Left renal cortex interstitium (tissue), 4 donors: ENCODE results near the gene SDR42E2. TPM values are rescaled to one million over a fixed set of nuclear protein-coding genes. Genes with fewer than 3 reads are reported as not detected.
"Not testable (repeated sequence)": the region's sequence is repeated elsewhere in the genome, so short reads cannot be mapped to it uniquely, and the experiment has no call there.

Source experiments
- DNase-seq, 4 donors: peaks; one replicate each; pipeline ENCODE4 v3.0.0-alpha.2; 2013; ENCODE audit warnings: low read depth in 4 of 4, low spot score in 2 of 4, missing footprints in 1 of 4
- polyA plus RNA-seq, 4 donors: library from polyadenylated mRNA; unstranded; fragments of 120-200 nt; gene quantifications; one replicate each; pipeline ENCODE4 v1.2.1, GENCODE V29; 2013; ENCODE audit not compliant: insufficient read length in 4 of 4

SDR42E2 gene
- under 1 TPM; 0.11 to 0.33 (median 0.23) TPM for polyA plus RNA-seq

DNA sequence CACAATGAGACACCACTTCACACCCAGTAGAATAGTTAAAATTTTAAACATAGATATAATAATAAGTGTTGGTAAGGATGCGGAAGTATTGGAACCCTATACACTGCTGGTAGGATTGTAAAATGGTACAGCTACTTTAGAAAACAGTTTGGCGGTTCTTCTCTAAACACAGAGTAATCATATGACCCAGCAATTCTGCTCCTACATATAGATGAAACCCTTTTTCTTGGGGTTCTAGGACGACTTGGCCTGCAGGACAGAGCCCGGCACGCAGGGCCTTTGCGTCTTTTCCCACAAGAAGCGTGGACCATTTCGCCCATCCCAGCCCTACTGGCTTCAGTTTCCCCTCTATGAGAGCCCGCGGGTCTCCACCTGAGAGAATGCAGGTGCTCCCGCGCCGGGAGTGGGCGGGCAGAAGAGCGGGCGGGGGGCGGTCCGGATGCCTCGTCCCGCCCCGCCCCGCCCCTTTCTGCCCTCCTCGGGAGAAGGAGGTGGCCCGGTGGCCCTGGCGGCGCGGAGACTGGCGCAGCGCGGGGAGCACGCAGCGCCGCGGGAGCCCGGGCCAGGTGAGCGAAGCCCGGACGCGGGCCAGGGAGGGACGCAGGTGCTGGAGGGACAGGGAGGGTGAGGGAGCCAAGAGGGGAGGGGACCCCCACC lies at the start of gene SDR42E2:
SDR42E2 (plus strand) TSS at position 508 of the 657 bp plus-strand sequence. CDS start 3,077 bp downstream, outside the sequence.
- peak in 1 of 4 donors; percentile 10 for DNase-seq

DNA sequence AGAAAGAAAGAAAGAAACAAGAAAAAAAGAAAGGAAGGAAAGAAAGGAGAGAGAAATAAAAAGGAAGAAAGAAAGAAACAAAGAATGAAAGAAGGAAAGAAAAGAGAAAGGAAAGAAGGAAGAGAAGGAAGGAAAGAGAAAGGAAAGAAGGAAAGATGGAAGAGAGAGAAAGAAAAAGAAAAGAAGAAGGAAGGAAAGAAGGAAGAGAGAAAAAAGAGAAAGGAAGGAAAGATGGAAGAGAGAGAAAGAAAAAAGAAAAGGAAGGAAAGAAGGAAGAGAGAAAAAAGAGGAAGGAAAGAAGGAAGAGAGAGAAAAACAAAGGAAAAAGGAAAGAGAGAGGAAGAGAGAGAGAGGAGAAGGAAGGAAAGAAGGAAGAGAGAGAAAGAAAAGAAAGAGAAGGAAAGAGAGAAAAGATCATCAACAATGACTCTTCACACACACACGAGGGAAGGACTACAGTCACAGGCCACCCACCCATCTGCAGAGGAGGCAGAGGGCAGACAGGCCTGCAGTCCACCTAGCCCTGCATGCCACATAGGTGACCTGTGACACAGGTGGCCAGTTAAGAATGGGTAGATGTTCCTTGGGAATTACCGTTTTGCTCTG lies 46.1 kb upstream of the SDR42E2 start:
- DNase-seq = no peak

DNA sequence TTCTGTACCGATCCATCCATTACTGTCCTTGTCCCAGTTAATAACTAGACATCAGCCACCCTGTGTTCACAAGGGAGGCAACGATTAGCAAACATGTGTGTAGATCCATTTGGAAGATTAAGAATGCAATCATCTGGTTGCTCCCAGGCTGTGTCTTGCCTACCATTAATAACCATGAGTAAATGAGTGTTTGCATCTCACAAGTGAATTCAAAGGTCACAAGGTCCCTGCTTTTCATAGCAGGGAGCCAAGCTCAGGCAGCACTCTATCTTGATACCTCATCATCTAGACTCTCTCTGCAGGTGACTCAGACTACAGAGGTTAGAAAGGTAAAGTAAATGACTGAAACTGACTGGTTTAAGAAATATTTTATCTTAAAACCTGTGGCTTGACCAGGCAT lies 44.7 kb upstream of the SDR42E2 start:
- no peak for DNase-seq

GRCh38 chr16:22120440-22120839 lies 41.9 kb upstream of the SDR42E2 start:
- DNase-seq = no peak

- no peak for DNase-seq
Observed at GRCh38 chr16:22122239-22122638, 40.1 kb upstream of the SDR42E2 start.

DNA sequence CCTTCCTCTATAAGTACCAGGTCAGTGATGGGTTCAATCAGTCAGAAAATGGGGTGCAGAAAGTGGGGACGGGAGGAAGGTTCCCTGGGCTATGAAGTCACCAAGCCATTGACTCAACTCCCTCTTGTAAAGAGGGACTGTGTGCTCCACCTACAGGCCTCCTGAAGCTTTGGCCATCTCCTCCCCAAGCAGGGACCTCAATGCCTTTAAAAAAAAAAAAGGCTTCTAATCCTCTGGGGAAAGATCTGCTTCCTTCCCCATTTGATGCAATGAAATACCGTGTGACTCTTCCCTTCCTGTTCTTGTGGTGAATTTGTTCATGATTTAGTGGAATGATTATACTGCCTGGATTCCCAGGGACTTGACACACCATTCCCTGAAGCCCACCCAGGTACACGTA lies 39.2 kb upstream of the SDR42E2 start:
- DNase-seq = no peak

- DNase-seq = no peak
Observed at GRCh38 chr16:22123759-22124490, 38.4 kb upstream of the SDR42E2 start.

DNA sequence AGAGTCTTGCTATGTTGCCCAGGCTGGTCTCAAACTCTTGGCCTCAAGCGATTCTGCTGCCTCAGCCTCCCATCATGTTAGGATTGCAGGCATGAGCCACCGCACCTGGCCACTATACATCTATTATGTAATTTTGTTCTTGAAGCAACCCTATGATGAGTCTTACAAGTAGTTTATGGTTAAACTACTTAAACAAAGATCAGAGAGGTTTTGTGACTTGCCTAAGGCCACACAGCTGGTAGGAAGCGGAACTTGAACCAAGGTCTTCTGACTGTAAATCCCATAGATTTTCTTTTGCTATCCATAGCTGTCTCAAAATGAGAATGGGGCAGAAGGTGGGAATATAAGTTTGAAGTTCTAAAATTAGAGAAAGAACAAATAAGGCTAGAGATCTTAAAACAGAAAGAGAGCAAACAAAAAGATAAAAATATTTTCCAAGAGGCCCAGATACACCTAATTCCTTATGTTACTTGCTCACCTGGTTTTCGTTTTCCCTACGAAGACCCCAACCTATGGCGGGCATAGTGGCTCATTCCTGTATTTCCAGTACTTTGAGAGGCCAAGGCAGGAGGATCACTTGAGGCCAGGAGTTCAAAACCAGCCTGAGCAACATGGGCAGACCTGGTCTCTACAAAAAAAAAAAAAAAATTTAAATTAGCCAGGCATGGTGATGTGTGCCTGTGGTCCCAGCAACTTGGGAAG lies 37.6 kb upstream of the SDR42E2 start:
- DNase-seq = no peak

GRCh38 chr16:22126037-22126558 lies 36.2 kb upstream of the SDR42E2 start:
- no peak for DNase-seq

DNA sequence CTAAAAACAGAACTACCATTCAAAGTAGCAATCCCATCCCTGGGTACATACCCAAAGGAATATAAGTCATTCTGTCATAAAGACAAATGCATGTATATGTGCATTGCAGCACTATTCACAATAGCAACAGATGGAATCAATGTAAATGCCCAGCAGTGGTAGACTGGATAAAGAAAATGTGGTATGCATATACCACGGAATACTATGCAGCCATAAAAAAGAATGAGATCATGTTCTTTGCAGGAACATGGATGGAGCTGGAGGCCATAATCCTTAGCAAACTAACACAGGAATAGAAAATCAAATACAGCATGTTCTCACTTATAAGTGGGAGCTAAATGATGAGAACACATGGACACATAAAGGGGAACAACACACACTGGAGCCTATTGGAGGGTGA lies 33.8 kb upstream of the SDR42E2 start:
- DNase-seq = not testable (repeated sequence)

- no peak for DNase-seq
Observed at GRCh38 chr16:22130528-22130927, 31.8 kb upstream of the SDR42E2 start.

DNA sequence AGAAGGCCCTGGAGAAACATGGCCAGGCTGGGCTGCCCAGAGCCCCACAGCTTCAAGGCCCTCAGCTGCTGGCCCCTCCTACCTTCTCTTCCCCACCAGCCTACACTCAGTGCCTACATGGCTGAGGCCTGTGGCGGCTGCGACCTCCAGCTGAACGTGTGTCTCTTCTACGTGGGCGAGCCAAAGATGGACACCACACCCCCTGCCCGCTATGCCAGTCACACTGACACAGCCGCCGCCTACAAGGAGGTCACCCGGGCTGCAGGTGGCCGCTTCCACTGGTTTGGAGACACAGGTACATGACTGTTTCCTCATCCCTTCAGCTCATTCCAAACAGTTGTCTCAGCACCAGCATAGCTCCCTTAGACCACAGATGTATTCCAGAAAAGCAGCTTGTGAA lies 29.5 kb upstream of the SDR42E2 start:
- no peak for DNase-seq

DNA sequence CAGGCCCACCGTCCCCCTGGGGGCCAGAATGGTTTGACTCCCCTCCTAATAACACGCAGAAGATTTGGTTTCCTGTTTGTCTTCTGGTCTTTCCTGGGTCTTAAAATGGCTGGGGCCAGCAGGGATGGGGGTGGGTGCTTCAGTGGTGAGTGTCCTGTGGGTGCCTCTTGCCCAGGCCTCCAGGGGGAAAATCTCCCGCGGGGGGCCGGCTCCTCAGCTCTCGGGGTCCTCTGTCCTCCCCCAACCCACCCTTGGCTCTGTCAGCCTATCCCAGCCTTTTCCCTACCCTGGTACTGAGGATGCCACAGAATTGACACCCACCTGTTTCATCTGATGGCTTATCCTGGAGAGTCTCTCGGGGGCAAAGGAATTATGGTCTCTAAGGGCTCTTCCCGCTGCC lies 23.8 kb upstream of the SDR42E2 start:
- no peak for DNase-seq

DNA sequence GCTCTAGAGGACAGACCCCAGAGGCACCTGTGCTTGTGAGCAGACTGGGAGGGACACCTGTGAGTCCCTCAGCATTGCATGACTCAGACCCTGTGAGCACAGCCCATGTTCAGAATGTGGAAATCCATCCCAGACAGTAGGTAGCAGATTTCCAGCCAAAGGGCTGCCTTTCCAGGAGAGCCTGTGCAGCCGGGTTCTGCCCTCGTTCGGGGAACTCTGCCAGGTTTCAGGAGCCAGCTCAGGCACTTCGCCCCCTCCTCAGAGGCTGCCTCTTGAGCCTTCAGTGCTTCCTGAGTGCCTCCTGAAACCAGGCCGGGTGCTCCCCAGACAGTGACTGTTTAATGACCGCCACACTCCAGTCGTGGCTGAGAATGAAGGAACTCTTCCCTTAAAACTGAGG lies 23.3 kb upstream of the SDR42E2 start:
- no peak for DNase-seq

DNA sequence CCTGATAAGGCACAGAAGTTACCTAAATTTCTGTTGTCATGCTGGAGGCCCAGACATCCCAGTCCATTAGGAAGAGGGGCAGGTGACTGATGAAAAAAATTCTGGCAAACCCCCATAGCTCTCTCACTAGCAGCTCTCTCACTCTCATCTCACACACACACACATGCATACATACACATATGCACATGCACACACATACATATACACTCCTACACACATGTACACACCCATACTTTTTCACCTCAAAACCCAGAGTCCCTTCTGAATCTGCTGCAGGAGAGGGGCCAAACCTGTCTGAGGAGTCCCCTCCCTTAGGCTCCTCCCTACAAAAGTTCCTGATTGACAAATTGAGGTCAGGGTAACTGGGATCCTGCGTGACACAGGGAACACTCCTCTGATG lies 22.6 kb upstream of the SDR42E2 start:
- no peak for DNase-seq

DNA sequence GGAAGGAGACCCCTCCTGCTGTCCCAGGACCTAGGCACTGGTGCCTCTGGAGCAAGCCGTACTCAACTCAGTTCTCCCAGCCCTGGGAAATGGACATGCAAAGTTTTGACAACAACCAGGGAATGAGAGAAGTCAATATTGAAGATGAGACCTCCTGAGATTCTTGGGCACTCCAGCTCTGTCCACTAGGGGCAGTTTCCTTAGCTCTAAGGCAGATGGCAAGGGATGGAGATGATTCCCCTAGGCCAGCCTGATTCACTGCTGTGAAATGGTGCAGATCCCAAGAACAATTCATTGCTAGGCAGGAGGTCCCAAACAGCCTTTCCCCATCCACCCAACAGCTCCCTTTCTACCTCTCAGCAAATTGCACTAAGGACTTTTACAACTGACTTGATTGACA lies 20.5 kb upstream of the SDR42E2 start:
- DNase-seq = no peak

- no peak for DNase-seq
Observed at GRCh38 chr16:22144520-22144919, 17.8 kb upstream of the SDR42E2 start.

DNA sequence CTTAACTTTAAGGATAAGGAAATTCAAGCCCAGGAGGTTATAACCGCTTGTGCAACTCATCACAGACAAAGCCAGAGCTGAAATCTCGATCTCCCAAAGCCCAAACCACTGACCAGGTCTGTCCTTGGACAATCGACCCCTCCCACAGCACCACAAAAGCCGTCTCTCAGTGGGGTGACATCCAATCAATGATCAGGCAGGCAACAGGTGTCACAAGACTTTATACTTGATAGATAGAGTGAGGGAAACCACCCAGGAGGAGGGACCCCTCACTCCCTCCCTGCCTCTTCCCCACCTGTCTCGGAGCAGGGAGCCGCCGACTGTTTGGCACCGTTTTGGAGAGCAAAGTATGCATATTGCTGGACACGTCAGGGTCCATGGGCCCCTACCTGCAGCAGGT lies 14.5 kb upstream of the SDR42E2 start:
- no peak for DNase-seq

GRCh38 chr16:22151246-22151998 lies 10.9 kb upstream of the SDR42E2 start:
- DNase-seq = no peak

GRCh38 chr16:22152316-22152715 lies 10.0 kb upstream of the SDR42E2 start:
- DNase-seq = no peak
